ENCODE data around the gene STON1. TPM values are rescaled to one million over a fixed set of nuclear protein-coding genes. Genes with fewer than 3 reads are reported as not detected.

STON1 gene
- 12.0 and 12.1 TPM in 2 replicates for total RNA-seq
- 5.8 and 6.3 TPM in 2 replicates for polyA plus RNA-seq
- polyA plus RNA-seq (2011; cell fraction: cytosol; rRNA removed), result 5.8 and 6.0 TPM in 2 replicates
- polyA plus RNA-seq (2011; cell fraction: nucleus; rRNA removed), result 8.2 and 8.9 TPM in 2 replicates
- 9.5 and 14.4 TPM in 2 replicates for polyA plus RNA-seq (2012)
- 14.0 and 15.2 TPM in 2 replicates for polyA minus RNA-seq
- not detected for polyA minus RNA-seq (2011; cell fraction: cytosol; rRNA and poly(A)+ RNA removed)
- 11.1 and 12.1 TPM in 2 replicates for polyA minus RNA-seq (2011; cell fraction: nucleus; rRNA and poly(A)+ RNA removed)
- Bru-seq, nascent RNA, result percentile 66 among the genes with signal in this experiment
- BruChase-seq, experiment 1, labeled RNA remaining after a 6-hour chase, result percentile 91 among the genes with signal in this experiment
- BruChase-seq, experiment 2, labeled RNA remaining after a 2-hour chase, result percentile 88 among the genes with signal in this experiment
- long read RNA-seq, full-length matches to known transcripts, result 1 of 5 reads
- long read RNA-seq, partial matches to known transcripts, result 2 of 5 reads
- long read RNA-seq, other reads (novel, unspliced or antisense), result 2 of 5 reads

- intact Hi-C loops (cut with micrococcal nuclease) (loop anchor here (2.0 kb wide), 2 partner anchors 19 to 59 kb away; no protein-coding TSS in a partner anchor), dilution Hi-C loops (cut with MboI; ENCODE audit: extremely low pct_ligation_motif_present, low sequenced_read_pairs) (no loop called here)
- ChIA-PET CTCF (interaction anchor here (1.1 to 2.8 kb wide), 6 partner anchors 10 to 70 kb away, joined by 3 to 10 read pairs (median 4); no protein-coding TSS in a partner anchor), POLR2A (no interaction called here)
- Histone ChIP-seq H3K9me1 (replicated peaks; ENCODE audit: control insufficient read depth, extremely low read depth, insufficient read depth, low read length) (no peaks in the 10 kb centered on the region), H3K4me3 (replicated peaks in 1 of 3; ENCODE audit: insufficient read depth in 1 of 3, low read depth in 1 of 3, low read length in 3 of 3) (peak within 1 kb of the TSS; percentile 49 to 83 (median 81)), H3K9ac (replicated peaks; ENCODE audit: extremely low read depth, insufficient read depth, low read length) (peak within 1 kb of the TSS; percentile 40), H3K27me3 (ENCODE audit: control insufficient read depth in 2 of 2, insufficient read depth in 2 of 2, low read length in 2 of 2) (no peaks in the 10 kb centered on the region), H2AFZ (ENCODE audit: low read depth, low read length) (peak within 1 kb of the TSS; percentile 87), H4K20me1 (replicated peaks; ENCODE audit: control insufficient read depth, extremely low read depth, insufficient read depth, low read length) (no peaks in the 10 kb centered on the region), H3K79me2 (ENCODE audit: control insufficient read depth, insufficient read depth, low read length) (peaks cover 7% of the 10 kb centered on the region), H3K4me2 (ENCODE audit: insufficient read depth, low read length) (peak within 1 kb of the TSS; percentile 91), H3K4me1 (ENCODE audit: control insufficient read depth, extremely low read depth, insufficient read depth, low read length) (peaks cover 25% of the 10 kb centered on the region), H3K27ac (ENCODE audit: insufficient read depth, low read depth, low read length) (peak within 1 kb of the TSS; percentile 40), H3K36me3 (ENCODE audit: control insufficient read depth in 2 of 2, extremely low read depth in 1 of 2, insufficient read depth in 2 of 2, low read length in 2 of 2) (no peaks in the 10 kb centered on the region), H3K9me3 (replicated peaks; ENCODE audit: control insufficient read depth, insufficient read depth, low read length) (no peaks in the 10 kb centered on the region)
- TF ChIP-seq JUN (IDR thresholded peaks at IDR 0.05; ENCODE audit: borderline replicate concordance, insufficient read depth, insufficient read length, low read depth) (no peak), POLR2AphosphoS5 (IDR thresholded peaks at IDR 0.05; ENCODE audit: insufficient read depth, low read depth, low read length) (no peak), POLR2A (IDR thresholded peaks at IDR 0.05; ENCODE audit: low read depth, low read length) (peak; percentile 20), EZH2 (IDR thresholded peaks at IDR 0.05; ENCODE audit: borderline replicate concordance, low read depth, low read length, severe bottlenecking) (no peak), MAX (IDR thresholded peaks at IDR 0.05; ENCODE audit: insufficient read depth, insufficient read length) (no peak), FOS (IDR thresholded peaks at IDR 0.05; ENCODE audit: borderline replicate concordance, insufficient read depth, low read length) (no peak)
- peak; percentile 38 for DNase-seq (ENCODE audit: low read depth, low spot score)
- no peak for FAIRE-seq
- no TSS peak for BruUV-seq (replicated peaks)
Measured at GRCh38 chr2:48530033-48530811, at the start of gene STON1. Gene STON1, plus strand, starts transcription at chr2:48530154. Its CDS starts 50,480 bp downstream, at chr2:48580634.

Measured in endothelial cell of umbilical vein (primary cell).